Activated CD4-positive, alpha-beta T cell treated with anti-CD3 and anti-CD28 coated beads, Interleukin-2, amount 50 U/mL, for 1 hour (primary cell): Measurements from ENCODE around the gene PIK3R4.

ENCODE experiments used
- DNase-seq: peaks from one replicate; pipeline ENCODE4 v3.0.0-alpha.2; 2020

Gene PIK3R4

GRCh38 chr3:130739848-130740247, 6.8 kb downstream of the PIK3R4 start:
- no peak for DNase-seq

DNA sequence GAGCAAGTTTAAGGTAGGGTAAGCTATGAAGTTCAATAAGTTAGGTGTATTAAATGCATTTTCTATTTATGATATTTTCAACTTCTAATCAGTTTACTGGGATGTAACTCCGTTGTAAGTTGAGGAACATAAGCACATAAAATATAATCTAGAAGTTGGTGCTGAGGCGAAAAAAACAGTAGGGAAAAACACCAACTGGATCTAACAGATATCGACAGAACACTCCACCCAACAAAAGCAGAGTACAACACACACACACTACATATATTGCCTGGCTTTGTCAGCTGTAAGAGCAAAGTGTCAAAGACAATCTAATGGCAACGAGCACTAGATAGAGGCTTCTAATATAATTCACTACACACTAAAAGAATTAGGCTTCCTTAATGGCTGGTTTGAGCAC, 8.4 kb downstream of the PIK3R4 start:
- no peak for DNase-seq

DNA sequence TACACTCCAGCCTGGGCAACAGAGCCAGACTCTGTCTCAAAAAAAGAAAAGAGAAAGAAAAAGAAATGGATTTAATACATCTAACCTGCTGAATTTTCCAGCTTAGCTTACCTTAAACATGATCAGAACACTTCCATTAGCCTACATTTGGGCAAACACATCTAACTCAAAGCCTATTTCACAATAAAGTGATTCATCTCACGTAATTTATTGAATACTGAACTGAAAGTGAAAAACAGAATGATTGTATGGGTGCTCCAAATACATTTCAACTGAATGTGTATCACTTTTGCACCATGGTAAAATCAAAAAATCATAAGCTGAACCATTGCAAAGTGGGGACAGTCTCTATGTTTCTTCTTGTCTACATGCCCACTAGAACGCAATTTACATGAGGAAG, 9.0 kb downstream of the PIK3R4 start:
- DNase-seq: no peak

DNA sequence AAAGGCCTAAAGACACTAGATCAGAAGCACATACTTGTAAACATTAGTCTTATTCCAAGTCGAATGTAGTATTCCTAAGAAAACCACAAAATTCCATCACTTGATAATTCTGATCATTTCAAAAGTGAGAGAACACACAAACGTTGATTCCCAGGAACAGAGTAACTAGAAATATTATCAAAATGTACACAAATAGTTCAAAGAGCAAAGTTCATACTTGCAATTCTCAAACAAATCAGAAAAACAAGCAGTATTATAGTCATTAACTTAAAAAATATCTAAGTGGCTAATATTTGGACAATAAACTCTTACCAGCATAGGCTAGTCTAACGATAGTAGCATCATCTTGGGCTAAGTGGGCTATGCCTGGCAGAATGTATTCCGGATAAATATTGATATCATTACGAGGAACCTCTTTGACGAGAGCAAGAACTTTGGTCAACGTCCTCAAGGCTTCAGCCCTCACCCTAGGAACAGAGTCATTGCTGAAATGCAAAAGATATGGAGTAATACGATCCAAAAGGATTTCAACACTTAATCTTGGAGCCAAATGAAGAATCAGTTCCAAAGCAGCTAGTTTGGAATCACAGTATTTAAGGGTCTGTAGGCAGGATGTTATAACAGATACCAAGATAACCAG, 13.3 kb downstream of the PIK3R4 start:
- no peak for DNase-seq

DNA sequence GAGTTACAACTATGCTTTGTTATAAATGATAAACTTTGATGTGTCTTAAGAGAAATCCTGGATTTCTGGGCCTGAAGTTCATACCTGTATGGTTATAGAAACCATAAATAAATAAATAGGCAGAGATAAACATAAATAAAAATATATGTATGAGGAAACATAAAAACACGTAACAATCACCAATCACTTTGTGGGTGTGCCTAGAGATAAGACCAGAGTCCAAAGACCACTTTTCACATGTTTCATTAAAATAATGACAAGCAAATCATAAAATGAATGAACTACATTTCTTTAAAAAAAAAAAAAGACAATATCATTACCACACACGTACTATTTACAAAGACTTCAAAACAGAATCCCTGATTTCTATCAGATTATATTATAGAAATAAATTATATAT, 14.1 kb downstream of the PIK3R4 start:
- DNase-seq: no peak

DNA sequence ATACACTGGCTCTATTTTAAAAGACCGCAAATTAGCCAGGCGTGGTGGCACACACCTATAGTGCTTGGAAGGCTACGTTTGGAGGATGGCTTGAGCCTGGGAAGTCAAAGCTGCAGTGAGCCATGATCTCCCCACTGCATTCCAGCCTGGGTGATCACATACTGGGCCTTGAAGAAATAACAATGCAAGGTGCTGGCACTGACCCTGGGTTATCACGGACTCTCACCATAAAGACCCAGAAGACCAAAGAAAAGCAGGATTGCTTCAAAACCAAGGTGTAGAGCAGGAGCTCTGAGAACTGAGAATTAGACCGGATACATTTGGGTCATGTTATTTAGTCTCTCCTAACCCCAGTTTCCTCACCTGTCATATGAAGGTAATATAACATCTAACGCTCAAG, 14.8 kb downstream of the PIK3R4 start:
- DNase-seq: no peak

- DNase-seq: no peak
These were observed 17.5 kb downstream of the PIK3R4 start for GRCh38 chr3:130729154-130729553.

- no peak for DNase-seq
These were observed 18.6 kb downstream of the PIK3R4 start for GRCh38 chr3:130728037-130728436.

DNA sequence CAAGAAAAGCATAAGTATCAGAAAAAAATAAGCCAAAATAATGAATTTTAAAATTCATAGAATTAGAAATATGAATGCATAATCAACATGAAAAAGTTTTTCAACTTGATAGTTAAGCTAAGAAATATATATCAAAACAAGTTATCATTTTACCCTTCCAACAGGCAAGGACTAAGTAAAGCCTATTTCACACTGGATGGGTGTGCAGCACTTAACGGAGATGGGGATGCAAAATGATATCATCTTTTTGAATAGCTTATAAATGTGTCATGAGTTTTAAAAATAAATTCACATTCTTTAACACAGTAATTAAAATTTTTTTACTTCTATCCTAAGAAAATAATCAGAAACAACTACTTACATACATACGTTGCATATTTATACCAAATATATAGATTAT, 20.9 kb downstream of the PIK3R4 start:
- DNase-seq: no peak

GRCh38 chr3:130715616-130716015, 31.0 kb downstream of the PIK3R4 start:
- no peak for DNase-seq

GRCh38 chr3:130712718-130713423, 33.8 kb downstream of the PIK3R4 start:
- no peak for DNase-seq

GRCh38 chr3:130711565-130712324, 34.9 kb downstream of the PIK3R4 start:
- no peak for DNase-seq

DNA sequence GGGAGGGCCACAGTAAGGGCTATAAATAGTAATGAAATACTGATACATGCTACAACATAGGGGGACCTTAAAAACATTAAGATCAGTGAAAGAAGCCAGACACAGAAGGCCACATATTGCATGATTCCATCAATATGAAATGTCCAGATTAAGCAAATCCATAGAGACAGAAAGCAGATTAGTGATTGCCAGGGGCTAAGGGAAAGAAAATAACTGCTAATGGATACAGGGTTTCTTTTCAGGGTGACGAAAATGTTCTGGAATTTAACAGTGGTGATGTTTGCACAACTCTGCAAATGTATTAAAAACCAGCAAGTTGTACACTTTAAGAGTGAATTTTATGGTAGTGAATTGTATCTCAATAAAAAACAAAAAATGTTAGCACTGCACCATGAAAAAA, 37.0 kb downstream of the PIK3R4 start:
- DNase-seq: no peak

DNA sequence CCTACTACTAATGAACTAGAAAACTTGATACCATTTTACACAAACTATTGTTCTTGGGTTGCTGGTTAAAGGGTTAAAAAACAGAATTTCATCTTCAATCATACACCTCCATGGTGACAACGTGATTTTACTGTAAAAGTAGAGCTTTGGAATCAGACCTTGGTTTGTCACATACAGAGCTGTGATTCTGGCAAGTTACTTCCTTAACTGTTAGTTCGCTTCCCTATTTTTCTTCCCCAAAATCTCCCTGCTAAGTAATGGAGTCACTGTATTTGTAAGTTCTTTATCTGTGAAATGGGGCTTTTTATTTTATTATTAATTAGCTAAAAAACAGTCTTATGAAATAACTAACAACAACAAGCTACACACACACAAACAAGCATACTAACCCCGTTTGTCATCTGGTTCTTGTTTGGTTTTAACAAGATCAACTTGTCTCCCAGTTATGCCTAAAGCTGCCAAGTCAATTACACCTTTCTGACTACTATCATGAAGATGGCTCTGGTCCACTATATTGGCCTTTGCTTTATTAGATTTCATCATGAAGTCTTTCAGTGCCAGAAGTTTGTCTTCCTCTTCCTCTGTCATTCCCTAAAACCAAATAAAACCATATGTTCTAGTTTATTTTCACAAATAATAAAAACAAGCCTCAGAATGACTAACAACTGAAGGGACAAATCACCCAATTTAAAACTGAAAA, 38.6 kb downstream of the PIK3R4 start:
- DNase-seq: no peak

DNA sequence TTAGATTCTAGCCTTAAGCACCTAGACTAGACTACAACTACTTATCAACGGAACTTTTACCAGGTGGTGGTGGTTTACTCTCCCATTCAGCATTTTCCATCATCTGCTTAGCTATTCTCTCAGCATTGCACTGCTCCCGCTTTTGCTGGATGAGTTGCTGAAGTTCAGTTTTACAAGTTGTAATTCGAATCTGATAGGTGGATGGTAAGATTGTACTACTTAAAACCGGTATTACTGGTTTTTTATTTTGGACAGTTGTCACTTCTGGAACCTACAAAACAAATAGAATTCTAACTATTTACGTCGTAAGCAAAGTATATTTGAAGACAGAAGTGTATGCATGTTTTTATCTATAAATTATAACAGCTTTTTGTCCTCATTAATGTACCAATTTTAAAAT, 41.1 kb downstream of the PIK3R4 start:
- no peak for DNase-seq

DNA sequence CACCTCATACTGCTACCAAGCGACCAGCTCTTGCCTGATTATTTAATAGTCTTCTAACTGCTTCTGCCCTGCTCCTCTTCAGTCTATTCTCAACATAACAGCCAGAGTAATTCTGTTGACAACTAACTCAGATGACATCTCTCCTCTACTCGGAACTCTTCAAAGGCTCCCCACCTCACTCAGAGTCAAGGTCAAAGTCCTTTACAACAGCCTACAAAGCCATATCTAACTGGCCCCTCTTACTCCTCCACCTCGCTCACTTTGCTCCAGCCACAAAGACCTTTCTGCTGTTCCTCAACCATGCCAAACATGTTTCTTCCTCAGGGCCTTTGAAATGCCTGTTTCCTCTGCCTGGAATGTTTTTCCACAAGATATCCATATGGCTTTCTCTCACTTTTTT, 43.6 kb downstream of the PIK3R4 start:
- DNase-seq: no peak

GRCh38 chr3:130700541-130700940, 46.1 kb downstream of the PIK3R4 start:
- DNase-seq: no peak

- DNase-seq: no peak
These were observed 46.9 kb downstream of the PIK3R4 start for GRCh38 chr3:130699765-130700164.

DNA sequence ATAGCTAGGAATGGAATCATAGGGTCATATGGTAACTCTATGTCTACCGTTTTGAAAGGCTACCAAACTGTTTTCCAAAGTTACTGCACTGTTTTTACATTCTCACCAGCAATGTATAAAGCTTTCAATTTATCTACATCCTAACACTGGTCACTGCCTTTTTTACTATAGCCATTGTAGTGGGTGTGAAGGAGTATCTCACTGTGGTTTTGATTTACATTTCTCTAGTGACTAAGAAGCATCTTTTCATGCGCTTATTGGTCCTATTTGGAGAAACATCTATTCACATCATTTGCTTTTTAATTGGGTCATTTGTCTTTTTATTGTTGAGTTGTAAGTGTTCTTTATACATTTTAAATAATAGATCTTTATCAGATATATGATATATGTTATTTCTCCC, 53.3 kb downstream of the PIK3R4 start:
- DNase-seq: no peak

DNA sequence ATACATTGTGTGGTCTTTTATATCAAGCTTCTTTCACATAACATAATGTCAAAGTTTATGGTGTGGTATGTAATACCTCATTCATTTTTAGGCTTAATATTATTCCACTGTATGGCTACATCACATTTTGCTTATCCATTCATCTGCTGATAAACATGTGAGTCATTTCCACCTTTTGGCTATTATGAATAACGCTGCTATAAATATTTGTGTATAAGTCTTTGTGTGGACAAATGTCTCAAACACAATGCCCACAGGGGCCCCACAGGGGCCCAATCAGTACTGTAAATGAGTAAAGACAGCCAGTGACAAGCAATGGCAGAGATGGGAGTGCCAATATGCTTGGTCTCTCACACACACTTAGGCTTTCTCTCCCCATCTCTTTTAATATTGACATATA, 54.2 kb downstream of the PIK3R4 start:
- DNase-seq: no peak

- DNase-seq: no peak
These were observed 57.7 kb downstream of the PIK3R4 start for GRCh38 chr3:130688697-130689470.

GRCh38 chr3:130688015-130688688, 58.5 kb downstream of the PIK3R4 start:
- DNase-seq: no peak
